Fibroblast of skin of scalp (primary cell): ENCODE measurements around the gene KIR3DL2.
"Not testable (repeated sequence)": the region's sequence is repeated elsewhere in the genome, so short reads cannot be mapped to it uniquely, and the experiment has no call there.

Experiments used
- DNase-seq: peaks from one replicate; pipeline ENCODE4 v3.0.0-alpha.2; 2013

KIR3DL2 gene

GRCh38 chr19:54873990-54874389 is 23.7 kb downstream of the KIR3DL2 start, which contains the start of gene FCAR:
Gene FCAR, plus strand, starts transcription at chr19:54874235. Its CDS starts 55 bp downstream, at chr19:54874290.
- DNase-seq = no peak

GRCh38 chr19:54875506-54875905 is 25.3 kb downstream of the KIR3DL2 start:
- no peak for DNase-seq

- no peak for DNase-seq
Observed at GRCh38 chr19:54877471-54877870, 27.2 kb downstream of the KIR3DL2 start.

- DNase-seq = no peak
Observed at GRCh38 chr19:54881884-54882283, 31.6 kb downstream of the KIR3DL2 start.

- DNase-seq = no peak
Observed at GRCh38 chr19:54882758-54883157, 32.5 kb downstream of the KIR3DL2 start.

- DNase-seq = no peak
Observed at GRCh38 chr19:54883228-54883627, 33.0 kb downstream of the KIR3DL2 start.

GRCh38 chr19:54888239-54888638 is 38.0 kb downstream of the KIR3DL2 start:
- no peak for DNase-seq

GRCh38 chr19:54889566-54889965 is 39.3 kb downstream of the KIR3DL2 start:
- no peak for DNase-seq

- no peak for DNase-seq
Observed at GRCh38 chr19:54893406-54893805, 43.2 kb downstream of the KIR3DL2 start.

GRCh38 chr19:54894106-54894505 is 43.9 kb downstream of the KIR3DL2 start:
- not testable (repeated sequence) for DNase-seq

GRCh38 chr19:54896036-54896435 is 45.8 kb downstream of the KIR3DL2 start:
- DNase-seq = no peak

GRCh38 chr19:54898685-54899084 is 48.4 kb downstream of the KIR3DL2 start:
- not testable (repeated sequence) for DNase-seq

- DNase-seq = not testable (repeated sequence)
Observed at GRCh38 chr19:54899646-54900045, 49.4 kb downstream of the KIR3DL2 start.

- not testable (repeated sequence) for DNase-seq
Observed at GRCh38 chr19:54901153-54901552, 50.9 kb downstream of the KIR3DL2 start.

GRCh38 chr19:54902061-54902460 is 51.8 kb downstream of the KIR3DL2 start:
- no peak for DNase-seq

GRCh38 chr19:54903303-54903702 is 53.1 kb downstream of the KIR3DL2 start:
- DNase-seq = no peak

- not testable (repeated sequence) for DNase-seq
Observed at GRCh38 chr19:54904261-54904660, 54.0 kb downstream of the KIR3DL2 start.

- no peak for DNase-seq
Observed at GRCh38 chr19:54905421-54905802, 55.2 kb downstream of the KIR3DL2 start.

GRCh38 chr19:54905803-54906511 is 55.7 kb downstream of the KIR3DL2 start, which contains the start of gene NCR1:
Gene NCR1, plus strand, starts transcription at chr19:54906148. Its CDS starts 40 bp downstream, at chr19:54906188.
- no peak for DNase-seq

GRCh38 chr19:54906819-54907218 is 56.6 kb downstream of the KIR3DL2 start:
- no peak for DNase-seq

- not testable (repeated sequence) for DNase-seq
Observed at GRCh38 chr19:54907899-54908298, 57.7 kb downstream of the KIR3DL2 start.
